SKM-1 (cell line): ENCODE data around the gene BAHCC1.
"Not testable (repeated sequence)": the region's sequence is repeated elsewhere in the genome, so short reads cannot be mapped to it uniquely, and the experiment has no call there.

ENCODE experiments used
- DNase-seq: peaks from one replicate; lab custom pipeline; 2025; ENCODE audit not compliant: unreplicated experiment; lab: John Stamatoyannopoulos, UW

Gene BAHCC1

DNA sequence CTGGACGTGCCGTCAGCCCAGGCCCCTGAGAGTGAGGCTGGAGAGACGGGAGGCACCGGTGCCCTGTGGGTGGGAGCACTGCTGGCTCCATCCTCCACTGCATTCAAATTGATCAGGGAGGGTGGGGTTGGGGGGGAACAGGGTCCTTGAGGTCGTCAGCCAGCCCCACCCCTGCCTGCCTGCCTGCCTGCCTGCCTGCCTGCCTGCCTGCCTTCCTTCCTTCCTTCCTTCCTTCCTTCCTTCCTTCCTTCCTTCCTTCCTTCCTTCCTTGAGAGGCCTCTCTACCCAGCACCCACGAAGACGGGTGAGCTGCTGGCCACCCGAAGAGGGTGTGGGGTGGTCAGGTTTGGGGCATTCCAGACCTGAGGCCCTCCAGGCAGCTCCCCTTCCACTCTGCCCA, 16.0 kb downstream of the BAHCC1 start:
- no peak for DNase-seq

GRCh38 chr17:81412490-81413093, 17.3 kb downstream of the BAHCC1 start:
- no peak for DNase-seq

DNA sequence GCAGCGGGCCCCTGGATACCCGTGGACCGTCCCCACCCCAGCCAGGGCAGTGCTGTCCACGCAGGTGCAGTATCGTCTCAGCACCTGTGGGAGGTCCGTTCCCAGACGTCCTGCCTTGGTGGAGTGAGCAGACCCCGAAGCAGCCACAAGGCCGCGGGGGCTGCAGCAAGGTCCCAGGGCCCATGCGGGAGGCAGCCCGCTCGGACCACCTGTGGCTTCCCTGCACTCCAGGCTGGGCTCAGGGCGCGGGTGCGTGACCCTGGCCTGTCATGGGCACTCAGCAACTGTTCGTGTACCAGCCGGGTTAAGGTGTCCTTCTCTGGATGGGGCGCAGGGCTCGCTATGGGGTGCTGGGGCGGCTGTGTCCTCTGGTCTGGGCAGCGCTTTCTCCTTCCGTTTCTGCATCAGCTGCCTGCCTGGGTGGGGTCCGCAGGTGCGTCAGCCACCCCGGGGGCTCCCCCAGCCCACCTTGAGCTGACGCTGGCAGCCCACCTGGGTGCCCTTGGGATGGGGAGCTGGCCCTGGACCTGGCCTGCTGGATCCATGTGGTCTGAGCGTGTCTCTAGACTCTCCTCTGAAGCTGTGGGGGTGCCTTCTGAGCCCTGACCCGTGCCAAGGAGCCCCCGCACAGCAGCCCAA, 18.4 kb downstream of the BAHCC1 start:
- no peak for DNase-seq

GRCh38 chr17:81414756-81415516, 19.7 kb downstream of the BAHCC1 start:
- no peak for DNase-seq

DNA sequence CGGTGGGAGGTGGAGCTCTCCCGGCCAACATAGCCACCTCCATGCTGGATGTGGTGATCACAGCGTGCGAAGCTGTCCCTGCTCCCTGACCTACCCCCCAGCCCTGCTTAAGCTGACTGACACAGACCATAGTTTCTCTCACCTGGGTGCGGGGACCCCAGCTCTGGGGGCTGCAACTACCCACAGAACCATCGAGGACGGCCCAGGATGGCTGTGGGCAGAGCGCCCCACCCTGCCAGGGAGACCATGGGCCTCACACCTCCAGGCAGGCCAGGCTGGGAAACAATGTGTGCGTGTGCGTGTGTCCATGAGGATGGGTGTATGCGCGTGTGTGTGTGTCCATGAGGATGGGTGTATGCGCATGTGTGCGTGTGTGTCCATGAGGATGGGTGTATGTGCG, 20.4 kb downstream of the BAHCC1 start:
- no peak for DNase-seq

DNA sequence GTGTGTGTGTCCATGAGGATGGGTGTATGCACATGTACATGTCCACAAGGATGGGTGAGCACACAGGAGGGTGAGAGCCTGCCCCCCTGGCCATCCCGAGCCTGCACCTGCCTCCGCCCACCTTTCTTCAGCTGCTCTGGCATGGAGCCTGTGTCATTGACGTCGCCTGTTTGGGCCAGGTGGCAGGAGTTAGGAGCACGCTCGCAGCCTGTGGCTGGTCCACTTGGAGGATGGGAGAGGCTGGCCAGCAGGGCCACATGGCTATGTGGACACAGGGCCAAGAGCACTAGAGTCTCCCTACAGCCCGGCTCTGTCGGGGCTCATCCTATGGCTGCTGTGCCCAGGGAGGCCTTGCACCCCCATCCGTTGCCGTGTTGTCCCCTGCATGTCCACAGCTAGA, 21.4 kb downstream of the BAHCC1 start:
- DNase-seq, result no peak

GRCh38 chr17:81417049-81417878, 22.0 kb downstream of the BAHCC1 start:
- DNase-seq, result no peak

DNA sequence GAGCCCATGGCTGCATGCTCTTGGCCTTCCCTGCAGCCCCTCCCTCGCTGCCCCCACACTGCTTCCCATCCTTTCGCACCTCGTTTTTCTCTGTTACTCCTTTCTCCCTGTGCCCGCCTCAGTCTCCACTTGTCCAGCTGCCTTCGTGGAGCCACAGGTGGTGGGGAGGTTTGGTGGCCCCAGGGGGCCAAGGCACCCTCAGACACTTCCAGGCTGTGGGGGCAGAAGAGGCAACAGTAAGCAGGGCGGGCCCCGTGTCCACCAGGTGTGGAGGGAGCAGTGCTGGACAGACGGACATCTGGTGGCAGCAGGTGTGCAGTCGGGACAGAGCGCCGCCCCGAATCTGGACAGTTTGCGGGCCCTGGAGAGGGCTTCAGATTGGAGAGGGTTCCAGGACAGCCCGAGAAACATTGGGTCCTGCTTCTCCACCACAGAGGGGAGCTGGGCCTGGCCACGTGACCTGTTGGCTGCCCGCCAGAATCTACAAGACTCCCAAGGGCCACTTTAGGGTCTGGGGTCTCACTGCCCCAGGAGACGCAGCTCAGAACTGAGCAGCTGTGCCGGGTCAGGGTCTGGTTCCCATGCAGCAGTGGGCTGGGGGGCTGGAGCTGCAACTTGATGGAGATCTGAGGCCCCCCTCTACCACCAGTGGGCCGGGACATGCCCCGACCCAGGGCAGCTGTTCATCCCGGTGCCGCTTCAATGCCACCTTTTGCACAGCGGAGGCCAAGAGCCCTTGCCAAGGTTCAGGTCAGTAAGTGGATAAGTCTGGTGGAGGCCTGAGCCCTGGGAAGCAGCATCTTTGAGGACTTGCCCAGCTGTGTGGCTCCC, 22.8 kb downstream of the BAHCC1 start:
- DNase-seq, result no peak

GRCh38 chr17:81418710-81419318, 23.6 kb downstream of the BAHCC1 start:
- DNase-seq, result no peak

GRCh38 chr17:81419319-81419885, 24.1 kb downstream of the BAHCC1 start:
- DNase-seq, result no peak

DNA sequence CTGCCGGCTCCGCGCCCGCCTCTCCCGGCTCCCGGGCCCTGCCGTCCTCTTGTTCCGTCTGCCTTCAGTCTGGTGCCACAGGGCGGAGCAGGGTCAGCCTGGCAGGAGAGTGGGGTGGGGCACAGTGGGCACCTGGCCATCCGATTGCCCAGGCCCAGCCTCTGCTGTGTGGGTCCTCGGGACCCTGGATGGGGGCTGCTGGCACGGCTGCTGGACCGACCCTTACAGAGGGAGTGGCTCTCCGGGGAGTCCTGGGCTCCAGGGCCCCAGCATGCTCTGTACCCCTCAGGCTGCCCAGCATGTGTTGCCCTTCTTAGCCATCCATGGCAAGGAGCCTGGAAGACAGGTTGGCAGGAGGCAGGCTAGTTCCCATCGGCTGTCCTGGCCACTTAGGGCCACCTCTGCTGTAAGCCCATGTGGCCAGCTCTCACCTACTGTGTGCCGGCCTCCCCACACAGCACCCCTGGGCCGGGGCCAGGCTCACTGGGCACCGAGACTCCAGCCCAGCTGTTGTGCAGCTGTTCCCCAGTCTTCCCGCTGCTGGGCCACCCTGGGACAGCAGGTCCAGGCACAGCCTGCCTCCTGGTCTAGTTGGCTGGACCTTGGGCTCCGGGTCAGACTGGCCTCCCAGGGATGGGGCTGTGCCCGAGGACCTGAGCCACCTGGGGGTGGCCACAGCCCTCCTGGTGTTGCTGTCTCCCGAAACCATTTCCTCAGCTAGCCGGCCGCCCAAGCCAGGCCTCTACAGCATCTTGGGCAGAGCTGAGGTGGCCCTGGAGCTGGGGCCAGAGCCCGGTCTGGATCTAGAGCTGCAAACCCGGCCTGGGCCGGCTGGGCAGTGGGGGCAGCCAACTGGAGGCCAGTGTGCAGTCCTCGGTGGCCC, 24.9 kb downstream of the BAHCC1 start:
- DNase-seq, result no peak

DNA sequence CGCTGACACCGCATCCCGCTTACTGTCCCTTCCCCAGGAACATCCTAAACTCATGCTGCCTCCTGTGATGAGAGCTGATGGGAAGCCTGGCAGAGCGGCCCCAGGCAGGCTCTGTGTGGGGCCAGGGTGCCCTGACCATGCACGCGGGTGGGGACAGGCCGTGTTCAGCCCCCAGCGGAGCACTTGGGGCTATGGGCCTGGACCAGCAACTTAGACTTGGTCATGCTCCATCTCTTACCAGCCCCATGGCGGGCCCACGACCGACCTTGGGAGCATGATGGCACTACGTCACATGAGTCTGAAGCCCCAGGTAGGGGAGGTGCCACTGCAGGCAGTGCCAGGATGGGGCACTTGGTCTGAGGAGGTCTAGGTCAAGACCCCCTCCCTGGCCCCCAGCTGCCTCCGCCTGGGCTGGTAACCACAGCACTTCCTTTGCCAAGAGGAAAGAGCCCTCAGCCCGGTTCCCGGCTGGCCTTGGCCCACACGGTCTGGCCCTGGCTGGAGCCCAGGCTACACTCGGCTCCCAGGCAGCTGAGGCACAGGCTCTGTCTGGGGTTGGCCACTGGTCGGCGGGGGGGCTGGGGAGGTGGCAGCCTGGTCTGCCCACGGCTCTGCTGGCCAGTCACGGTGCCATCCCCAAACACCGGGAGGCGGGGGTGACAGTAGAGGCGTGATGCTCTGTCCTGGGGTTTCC, 25.7 kb downstream of the BAHCC1 start:
- no peak for DNase-seq

- no peak for DNase-seq
These were observed 27.8 kb downstream of the BAHCC1 start for GRCh38 chr17:81422776-81423697.

DNA sequence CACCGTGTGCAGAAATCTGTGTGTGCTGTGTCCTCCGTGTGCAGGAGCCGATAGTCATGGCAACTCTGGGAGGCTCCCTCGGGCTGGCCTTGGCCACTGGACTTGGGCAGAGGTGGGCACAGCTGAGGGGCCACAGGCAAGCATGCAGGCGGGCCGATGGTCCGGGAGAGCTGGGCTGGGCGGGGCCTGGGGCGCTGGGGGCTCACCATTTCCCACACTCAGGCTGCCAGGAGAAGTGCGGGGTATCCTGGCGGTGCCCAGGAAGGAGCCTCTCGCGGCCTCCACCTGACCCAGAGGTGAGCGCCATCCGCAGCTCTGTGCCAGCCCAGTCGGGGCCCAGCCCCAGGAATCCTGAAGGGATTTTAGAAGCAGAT, 28.4 kb downstream of the BAHCC1 start:
- DNase-seq, result no peak

DNA sequence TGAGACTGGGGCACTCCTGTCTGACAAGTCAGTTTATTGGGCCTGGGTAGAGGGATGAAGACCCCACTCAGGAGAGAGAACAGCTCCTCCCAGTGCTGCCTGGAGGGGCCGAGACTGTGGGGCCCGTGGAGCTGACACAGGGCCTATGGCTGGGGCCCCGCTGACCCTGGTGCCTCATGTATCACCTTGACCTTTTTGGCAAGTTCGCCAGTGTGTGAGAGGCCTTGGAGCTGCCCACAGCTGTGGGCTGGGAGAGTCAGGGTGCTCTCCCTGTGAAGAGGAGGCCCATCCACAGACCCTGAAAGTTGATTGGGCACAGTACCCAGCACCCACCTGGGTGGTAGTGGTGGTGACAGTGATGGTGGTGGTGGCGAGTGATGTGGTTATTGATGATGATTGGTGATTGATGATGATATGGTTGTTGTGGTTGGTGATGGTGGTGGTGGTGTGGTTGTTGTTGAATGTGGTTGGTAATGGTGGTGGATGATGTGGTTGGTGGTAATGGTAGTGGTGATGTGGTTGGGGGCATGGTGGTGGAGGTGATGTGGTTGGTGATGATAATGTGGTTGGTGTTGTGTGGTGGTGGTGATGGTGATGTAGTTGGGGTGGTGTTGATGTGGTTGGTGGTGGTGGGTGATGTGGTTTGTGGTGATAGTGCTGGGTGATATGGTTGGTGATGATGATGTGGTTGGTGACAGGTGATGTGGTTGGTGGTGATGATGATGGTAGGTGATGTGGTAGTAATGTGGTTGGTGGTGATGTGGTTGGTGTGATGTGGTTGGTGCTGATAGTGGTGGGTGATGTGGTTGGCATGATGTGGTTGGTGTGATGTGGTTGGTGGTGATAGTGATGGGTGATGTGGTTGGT, 29.1 kb downstream of the BAHCC1 start:
- no peak for DNase-seq

GRCh38 chr17:81425041-81425440, 29.8 kb downstream of the BAHCC1 start:
- DNase-seq, result not testable (repeated sequence)
